Stimulated activated CD4-positive, alpha-beta T cell treated with anti-CD3 and anti-CD28 coated beads, Interleukin-15, amount 100 ng/mL, for 1 hour (primary cell): Measurements from ENCODE around the gene PROX2.

ENCODE experiments used
- DNase-seq, 2 donors: peaks; one replicate each; pipeline ENCODE4 v3.0.0-alpha.2; 2020; ENCODE audit warnings: low read depth in 1 of 2, low spot score in 1 of 2

The PROX2 gene

GRCh38 chr14:74846968-74847665 is 28.8 kb downstream of the PROX2 start:
- no peak for DNase-seq

- no peak for DNase-seq
These were observed 29.8 kb downstream of the PROX2 start for GRCh38 chr14:74846168-74846567.

GRCh38 chr14:74843653-74844052 is 32.3 kb downstream of the PROX2 start:
- DNase-seq = no peak

GRCh38 chr14:74841230-74842207 is 34.4 kb downstream of the PROX2 start:
- no peak for DNase-seq

- DNase-seq = no peak
These were observed 35.3 kb downstream of the PROX2 start for GRCh38 chr14:74840603-74841030.

- DNase-seq = no peak
These were observed 37.8 kb downstream of the PROX2 start for GRCh38 chr14:74838166-74838565.

GRCh38 chr14:74836251-74836960 is 39.5 kb downstream of the PROX2 start:
- DNase-seq = no peak

GRCh38 chr14:74835645-74836250 is 40.2 kb downstream of the PROX2 start:
- no peak for DNase-seq

- no peak for DNase-seq
These were observed 41.1 kb downstream of the PROX2 start for GRCh38 chr14:74834692-74835392.

GRCh38 chr14:74832849-74833248 is 43.1 kb downstream of the PROX2 start:
- DNase-seq = no peak

GRCh38 chr14:74829251-74829650 is 46.7 kb downstream of the PROX2 start:
- DNase-seq = no peak

- DNase-seq = no peak
These were observed 49.4 kb downstream of the PROX2 start for GRCh38 chr14:74826574-74826973.
